ENCODE measurements around the gene ANGPT4.
"Not testable (repeated sequence)": the region's sequence is repeated elsewhere in the genome, so short reads cannot be mapped to it uniquely, and the experiment has no call there.

Gene ANGPT4

DNA sequence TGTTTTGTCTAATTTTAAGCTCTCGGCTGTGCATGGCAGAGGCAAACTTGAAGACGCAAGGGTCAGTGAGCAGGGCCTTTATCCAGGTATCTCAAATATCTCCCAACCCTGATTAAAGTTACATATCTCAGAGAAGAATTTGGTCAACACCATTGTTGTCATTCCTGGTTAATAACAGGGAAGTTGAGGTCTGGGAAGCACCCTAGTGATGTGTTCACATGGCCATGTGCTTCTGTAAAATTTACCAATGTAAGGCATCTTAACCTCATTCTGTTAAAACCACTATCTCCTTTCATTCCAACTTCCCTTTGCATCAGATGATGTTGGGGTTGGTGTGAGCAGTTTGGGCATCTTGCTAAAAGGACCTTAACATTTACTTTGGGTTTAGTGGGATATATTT lies 86.6 kb downstream of the ANGPT4 start:
- Histone ChIP-seq H3K27ac (ENCODE audit: low read length) (no peak overlapping the region), H2AFZ (ENCODE audit: low read depth, low read length) (no peak overlapping the region), H3K4me1 (ENCODE audit: low read length) (peaks cover 9% of the 10 kb centered on the region), H3K36me3 (replicated peaks; ENCODE audit: low read depth, low read length) (no peaks in the 10 kb centered on the region), H3K9ac (ENCODE audit: low read length) (no peak overlapping the region), H3K79me2 (ENCODE audit: low read length) (peaks cover 9% of the 10 kb centered on the region), H3K9me3 (ENCODE audit: insufficient read depth, low read length) (no peaks in the 10 kb centered on the region), H3K4me2 (ENCODE audit: low read length) (no peak overlapping the region), H3K4me3 (ENCODE audit: low read length) (no peak overlapping the region), H3K27me3 (ENCODE audit: low read depth, low read length) (no peaks in the 10 kb centered on the region), H4K20me1 (ENCODE audit: insufficient read depth, low read length) (no peaks in the 10 kb centered on the region)
- TF ChIP-seq EZH2phosphoT487 (IDR thresholded peaks at IDR 0.05; ENCODE audit: low read depth), result no peak
- TF ChIP-seq, protein P1, sequence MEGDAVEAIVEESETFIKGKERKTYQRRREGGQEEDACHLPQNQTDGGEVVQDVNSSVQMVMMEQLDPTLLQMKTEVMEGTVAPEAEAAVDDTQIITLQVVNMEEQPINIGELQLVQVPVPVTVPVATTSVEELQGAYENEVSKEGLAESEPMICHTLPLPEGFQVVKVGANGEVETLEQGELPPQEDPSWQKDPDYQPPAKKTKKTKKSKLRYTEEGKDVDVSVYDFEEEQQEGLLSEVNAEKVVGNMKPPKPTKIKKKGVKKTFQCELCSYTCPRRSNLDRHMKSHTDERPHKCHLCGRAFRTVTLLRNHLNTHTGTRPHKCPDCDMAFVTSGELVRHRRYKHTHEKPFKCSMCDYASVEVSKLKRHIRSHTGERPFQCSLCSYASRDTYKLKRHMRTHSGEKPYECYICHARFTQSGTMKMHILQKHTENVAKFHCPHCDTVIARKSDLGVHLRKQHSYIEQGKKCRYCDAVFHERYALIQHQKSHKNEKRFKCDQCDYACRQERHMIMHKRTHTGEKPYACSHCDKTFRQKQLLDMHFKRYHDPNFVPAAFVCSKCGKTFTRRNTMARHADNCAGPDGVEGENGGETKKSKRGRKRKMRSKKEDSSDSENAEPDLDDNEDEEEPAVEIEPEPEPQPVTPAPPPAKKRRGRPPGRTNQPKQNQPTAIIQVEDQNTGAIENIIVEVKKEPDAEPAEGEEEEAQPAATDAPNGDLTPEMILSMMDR (IDR thresholded peaks at IDR 0.05; ENCODE audit: low read depth, low read length), result no peak

DNA sequence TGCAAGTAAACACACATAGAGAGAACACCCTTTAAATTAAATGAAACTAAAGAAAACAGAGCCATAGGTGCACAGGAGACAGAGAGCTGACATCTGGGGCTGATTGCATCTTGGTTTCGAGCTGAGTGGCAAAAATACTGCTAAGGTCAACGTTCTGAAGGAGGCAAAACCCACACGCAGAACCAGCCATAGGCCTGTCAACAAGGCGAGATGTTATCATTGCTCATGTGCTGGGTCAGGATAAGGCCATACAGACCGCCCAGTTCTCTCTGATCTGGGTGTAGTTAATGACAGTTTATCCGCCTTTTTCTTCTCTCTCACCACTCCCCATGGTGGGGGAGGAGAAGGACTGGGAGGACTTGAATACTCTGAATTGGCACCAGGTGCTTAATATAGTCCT lies 87.1 kb downstream of the ANGPT4 start:
- TF ChIP-seq EZH2phosphoT487 (IDR thresholded peaks at IDR 0.05; ENCODE audit: low read depth), result no peak
- TF ChIP-seq, protein P1 (IDR thresholded peaks at IDR 0.05; ENCODE audit: low read depth, low read length), result no peak
- Histone ChIP-seq H2AFZ (ENCODE audit: low read depth, low read length) (no peak overlapping the region), H4K20me1 (ENCODE audit: insufficient read depth, low read length) (no peaks in the 10 kb centered on the region), H3K4me1 (ENCODE audit: low read length) (peaks cover 7% of the 10 kb centered on the region), H3K9ac (ENCODE audit: low read length) (no peak overlapping the region), H3K27ac (ENCODE audit: low read length) (no peak overlapping the region), H3K4me3 (ENCODE audit: low read length) (no peak overlapping the region), H3K4me2 (ENCODE audit: low read length) (no peak overlapping the region), H3K27me3 (ENCODE audit: low read depth, low read length) (no peaks in the 10 kb centered on the region), H3K9me3 (ENCODE audit: insufficient read depth, low read length) (no peaks in the 10 kb centered on the region), H3K79me2 (ENCODE audit: low read length) (peaks cover 3% of the 10 kb centered on the region; the same call in 1 of the 2 replicates), H3K36me3 (replicated peaks; ENCODE audit: low read depth, low read length) (no peaks in the 10 kb centered on the region)

DNA sequence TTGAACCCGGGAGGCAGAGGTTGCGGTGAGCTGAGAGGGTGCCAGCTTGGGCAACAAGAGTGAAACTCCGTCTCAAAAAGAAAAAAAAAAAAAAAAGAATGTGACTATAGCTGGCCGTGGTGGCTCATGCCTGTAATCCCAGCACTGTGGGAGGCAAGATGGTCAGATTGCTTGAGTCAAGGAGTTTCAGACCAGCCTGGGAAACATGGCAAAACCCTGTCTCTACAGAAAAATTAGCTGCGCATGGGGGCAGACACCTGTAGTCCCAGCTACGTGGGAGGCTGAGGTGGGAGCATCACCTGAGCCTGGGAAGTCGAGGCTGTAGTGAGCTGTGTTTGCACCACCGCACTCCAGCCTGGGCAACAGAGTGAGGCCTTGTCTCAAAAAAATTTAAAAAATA lies 88.2 kb downstream of the ANGPT4 start:
- not testable (repeated sequence) for H3K4me1 ChIP-seq (ENCODE audit: low read length); H2AFZ ChIP-seq (ENCODE audit: low read depth, low read length); H3K9me3 ChIP-seq (ENCODE audit: insufficient read depth, low read length); H3K27ac ChIP-seq (ENCODE audit: low read length); H3K27me3 ChIP-seq (ENCODE audit: low read depth, low read length); H3K4me2 ChIP-seq (ENCODE audit: low read length); H3K79me2 ChIP-seq (ENCODE audit: low read length); H3K36me3 ChIP-seq (replicated peaks; ENCODE audit: low read depth, low read length); H3K9ac ChIP-seq (ENCODE audit: low read length); H4K20me1 ChIP-seq (ENCODE audit: insufficient read depth, low read length); H3K4me3 ChIP-seq (ENCODE audit: low read length)

DNA sequence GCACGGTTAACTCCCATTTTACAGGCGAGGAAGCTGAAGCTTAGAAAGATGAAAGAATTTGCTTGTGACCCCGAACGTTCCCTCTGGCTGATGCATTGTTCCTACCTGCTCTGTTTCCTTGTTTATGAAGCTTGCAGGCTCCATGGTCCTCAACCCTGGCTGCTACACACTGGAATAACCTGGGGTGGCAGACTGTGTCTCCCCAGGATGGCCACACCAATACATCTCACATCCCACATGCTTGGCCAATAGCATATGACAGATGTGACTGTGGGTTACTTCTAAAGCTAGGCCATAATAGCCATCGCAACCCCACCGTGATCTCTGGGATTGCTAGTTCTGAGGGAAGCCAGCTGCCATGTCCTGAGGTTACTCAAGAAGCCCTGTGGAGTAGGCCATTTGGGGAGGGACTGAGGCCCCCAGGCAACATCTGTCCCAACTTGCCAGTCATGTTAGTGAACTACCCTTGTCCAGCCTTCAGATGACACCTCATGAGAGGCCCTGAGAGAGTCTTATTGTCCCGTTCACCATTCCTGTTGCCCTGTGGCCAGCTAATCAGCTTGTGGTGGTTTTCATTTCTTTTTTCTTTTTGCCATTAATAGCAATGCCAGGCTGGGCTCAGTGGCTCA lies 89.3 kb downstream of the ANGPT4 start:
- no peak overlapping the region for H3K4me2 ChIP-seq (ENCODE audit: low read length)
- H3K36me3 ChIP-seq (replicated peaks; ENCODE audit: low read depth, low read length), result no peaks in the 10 kb centered on the region
- H3K9ac ChIP-seq (ENCODE audit: low read length), result no peak overlapping the region
- TF ChIP-seq, protein P1 (IDR thresholded peaks at IDR 0.05; ENCODE audit: low read depth, low read length), result no peak
- TF ChIP-seq EZH2phosphoT487 (IDR thresholded peaks at IDR 0.05; ENCODE audit: low read depth), result no peak
- H4K20me1 ChIP-seq (ENCODE audit: insufficient read depth, low read length), result no peaks in the 10 kb centered on the region
- no peaks in the 10 kb centered on the region for H3K9me3 ChIP-seq (ENCODE audit: insufficient read depth, low read length)
- no peaks in the 10 kb centered on the region for H3K79me2 ChIP-seq (ENCODE audit: low read length)
- H3K4me1 ChIP-seq (ENCODE audit: low read length), result peaks cover 5% of the 10 kb centered on the region
- no peak overlapping the region for H3K4me3 ChIP-seq (ENCODE audit: low read length)
- H3K27ac ChIP-seq (ENCODE audit: low read length), result no peak overlapping the region
- no peak overlapping the region for H2AFZ ChIP-seq (ENCODE audit: low read depth, low read length)
- H3K27me3 ChIP-seq (ENCODE audit: low read depth, low read length), result no peaks in the 10 kb centered on the region
